ENCODE data around the gene DNTT.

DNA sequence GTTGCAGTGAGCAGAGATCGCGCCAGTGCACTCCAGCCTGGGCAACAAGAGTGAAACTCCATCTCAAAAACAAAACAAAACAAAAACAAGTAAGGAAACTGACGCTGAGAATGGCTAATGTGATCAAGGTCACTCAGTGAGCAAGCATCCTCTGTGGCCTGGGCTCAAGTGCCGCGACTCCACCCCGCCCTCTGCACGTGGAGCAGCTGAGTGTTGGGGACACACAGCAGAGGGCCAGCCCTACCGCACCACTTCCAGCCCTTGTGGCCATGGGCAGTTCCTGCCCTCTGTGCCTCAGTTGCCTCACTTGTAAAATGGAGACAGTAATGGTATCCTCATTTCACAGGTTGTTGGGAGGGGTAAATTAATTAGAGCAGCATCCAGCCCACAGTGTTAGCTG is 75.5 kb downstream of the DNTT start:
- TF ChIP-seq, protein P1, sequence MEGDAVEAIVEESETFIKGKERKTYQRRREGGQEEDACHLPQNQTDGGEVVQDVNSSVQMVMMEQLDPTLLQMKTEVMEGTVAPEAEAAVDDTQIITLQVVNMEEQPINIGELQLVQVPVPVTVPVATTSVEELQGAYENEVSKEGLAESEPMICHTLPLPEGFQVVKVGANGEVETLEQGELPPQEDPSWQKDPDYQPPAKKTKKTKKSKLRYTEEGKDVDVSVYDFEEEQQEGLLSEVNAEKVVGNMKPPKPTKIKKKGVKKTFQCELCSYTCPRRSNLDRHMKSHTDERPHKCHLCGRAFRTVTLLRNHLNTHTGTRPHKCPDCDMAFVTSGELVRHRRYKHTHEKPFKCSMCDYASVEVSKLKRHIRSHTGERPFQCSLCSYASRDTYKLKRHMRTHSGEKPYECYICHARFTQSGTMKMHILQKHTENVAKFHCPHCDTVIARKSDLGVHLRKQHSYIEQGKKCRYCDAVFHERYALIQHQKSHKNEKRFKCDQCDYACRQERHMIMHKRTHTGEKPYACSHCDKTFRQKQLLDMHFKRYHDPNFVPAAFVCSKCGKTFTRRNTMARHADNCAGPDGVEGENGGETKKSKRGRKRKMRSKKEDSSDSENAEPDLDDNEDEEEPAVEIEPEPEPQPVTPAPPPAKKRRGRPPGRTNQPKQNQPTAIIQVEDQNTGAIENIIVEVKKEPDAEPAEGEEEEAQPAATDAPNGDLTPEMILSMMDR (IDR thresholded peaks at IDR 0.05): no peak
- TF ChIP-seq POLR2A (IDR thresholded peaks at IDR 0.05): no peak

All from right lobe of liver (tissue), 4 donors.